Mesenchymal stem cell (in vitro differentiated cells and primary cell): ENCODE measurements around the gene ANXA6.

Experiments used
- DNase-seq: peaks from one replicate; pipeline ENCODE4 v3.0.0-alpha.2; 2013
- H2AFZ ChIP-seq: one replicate; pipeline ENCODE4 v1.6.1; 2013; ENCODE audit warnings: low read depth, mild to moderate bottlenecking, control low read depth, inconsistent platforms, low read length, moderate library complexity
- H2AK5ac ChIP-seq: 2 replicates; pipeline ENCODE4 v1.6.1; 2013; ENCODE audit warnings: low read length, moderate library complexity, mild to moderate bottlenecking, inconsistent platforms; ENCODE audit not compliant: severe bottlenecking
- H2BK120ac ChIP-seq: one replicate; pipeline ENCODE4 v1.6.1; 2013; ENCODE audit warnings: low read depth, mild to moderate bottlenecking, inconsistent platforms, low read length, moderate library complexity
- H2BK12ac ChIP-seq, 2 experiments: one replicate each; pipeline ENCODE4 v1.6.1; 2013; ENCODE audit warnings: inconsistent platforms in 2 of 2, low read length in 2 of 2, mild to moderate bottlenecking in 2 of 2, moderate library complexity in 2 of 2, control low read depth in 1 of 2
- H2BK15ac ChIP-seq: one replicate; pipeline ENCODE4 v1.6.1; 2013; ENCODE audit warnings: mild to moderate bottlenecking, low read depth, inconsistent platforms; ENCODE audit not compliant: poor library complexity, severe bottlenecking
- H2BK5ac ChIP-seq: 2 replicates; pipeline ENCODE4 v1.6.1; 2013; ENCODE audit warnings: low read depth, mild to moderate bottlenecking, low read length, control low read depth, inconsistent platforms; ENCODE audit not compliant: poor library complexity, severe bottlenecking
- H3K14ac ChIP-seq, 2 experiments: one replicate each; pipeline ENCODE4 v1.6.1; 2013; ENCODE audit warnings: inconsistent platforms in 2 of 2, low read length in 2 of 2, control low read depth in 1 of 2, mild to moderate bottlenecking in 1 of 2, moderate library complexity in 1 of 2
- H3K18ac ChIP-seq, 2 experiments: one replicate each; pipeline ENCODE4 v1.6.1; 2013; ENCODE audit warnings: inconsistent platforms in 2 of 2, low read length in 2 of 2, control low read depth in 1 of 2, low read depth in 1 of 2, mild to moderate bottlenecking in 1 of 2
- H3K23ac ChIP-seq, 2 experiments: one replicate each; pipeline ENCODE4 v1.6.1; 2013; ENCODE audit warnings: inconsistent platforms in 2 of 2, low read length in 2 of 2, mild to moderate bottlenecking in 2 of 2, moderate library complexity in 2 of 2, control low read depth in 1 of 2
- H3K27ac ChIP-seq: 2 replicates; pipeline ENCODE4 v1.5.1; 2013; ENCODE audit warnings: mild to moderate bottlenecking, moderate library complexity, low read length, control low read depth, inconsistent platforms; ENCODE audit not compliant: poor library complexity, severe bottlenecking
- H3K27me3 ChIP-seq, 2 experiments: 2 replicates each; pipeline versions ENCODE4 v1.6.1 to v1.7.0; 2013; ENCODE audit warnings: low read length in 2 of 2, mild to moderate bottlenecking in 2 of 2, moderate library complexity in 2 of 2, control low read depth in 1 of 2, inconsistent platforms in 1 of 2; ENCODE audit not compliant: control insufficient read depth in 1 of 2, insufficient read depth in 1 of 2
- H3K36me3 ChIP-seq, 2 experiments: 2 replicates each; pipeline versions ENCODE4 v1.6.1 to v1.7.0; 2013; ENCODE audit warnings: low read length in 2 of 2, control low read depth in 1 of 2, inconsistent platforms in 1 of 2, low read depth in 1 of 2, mild to moderate bottlenecking in 1 of 2; ENCODE audit not compliant: insufficient read depth in 2 of 2, control insufficient read depth in 1 of 2
- H3K4ac ChIP-seq, 2 experiments: one replicate each; pipeline ENCODE4 v1.6.1; 2013; ENCODE audit warnings: inconsistent platforms in 2 of 2, low read length in 2 of 2, mild to moderate bottlenecking in 2 of 2, moderate library complexity in 2 of 2, control low read depth in 1 of 2, low read depth in 1 of 2
- H3K4me1 ChIP-seq: 2 replicates; pipeline ENCODE4 v1.6.1; 2013; ENCODE audit warnings: low read depth, low read length, control low read depth; ENCODE audit not compliant: control insufficient read depth, insufficient read depth
- H3K4me2 ChIP-seq: 2 replicates; pipeline ENCODE4 v1.6.1; 2013; ENCODE audit warnings: low read length, mild to moderate bottlenecking, inconsistent platforms; ENCODE audit not compliant: poor library complexity, severe bottlenecking
- H3K4me3 ChIP-seq, 2 experiments: 2 replicates each; pipeline versions ENCODE4 v1.5.1 to v1.7.0; 2013; ENCODE audit warnings: low read length in 2 of 2, mild to moderate bottlenecking in 2 of 2, control low read depth in 1 of 2, low read depth in 1 of 2; ENCODE audit not compliant: insufficient read depth in 1 of 2
- H3K79me1 ChIP-seq: replicated peaks from 2 replicates; pipeline ENCODE4 v1.6.1; 2013; ENCODE audit warnings: mild to moderate bottlenecking, control low read depth, low read length, inconsistent platforms; ENCODE audit not compliant: poor library complexity, severe bottlenecking
- H3K9ac ChIP-seq: 2 replicates; pipeline ENCODE4 v1.7.0; 2013; ENCODE audit warnings: mild to moderate bottlenecking, low read length, moderate library complexity
- H3K9me3 ChIP-seq: 2 replicates; pipeline ENCODE4 v1.7.0; 2013; ENCODE audit warnings: mild to moderate bottlenecking, low read length; ENCODE audit not compliant: control insufficient read depth
- H4K8ac ChIP-seq: one replicate; pipeline ENCODE4 v1.6.1; 2013; ENCODE audit warnings: inconsistent platforms, mild to moderate bottlenecking, low read length, moderate library complexity
- H4K91ac ChIP-seq: one replicate; pipeline ENCODE4 v1.6.1; 2013; ENCODE audit warnings: mild to moderate bottlenecking, low read length, inconsistent platforms
- WGBS: methylation state at CpG from one replicate; pipeline ENCODE4 v1.1.7; 2013; ENCODE audit warnings: mixed read lengths; 5-methylcytosine and 5-hydroxymethylcytosine counted together

The ANXA6 gene

GRCh38 chr5:151123897-151124751 is 33.5 kb downstream of the ANXA6 start:
- no peak overlapping the region for H4K8ac ChIP-seq
- H3K9ac ChIP-seq, result no peak overlapping the region
- no peak overlapping the region for H2BK5ac ChIP-seq
- no peak overlapping the region for H3K14ac ChIP-seq
- no peak overlapping the region for H2BK12ac ChIP-seq
- no peak overlapping the region for H2BK120ac ChIP-seq
- H2BK15ac ChIP-seq, result no peak overlapping the region
- no peaks in the 10 kb centered on the region for H3K27me3 ChIP-seq
- peaks cover 35% of the 10 kb centered on the region for H3K79me1 ChIP-seq
- H2AK5ac ChIP-seq, result no peak overlapping the region
- H3K4me2 ChIP-seq, result peak overlapping the region; percentile 4
- no peaks in the 10 kb centered on the region for H3K9me3 ChIP-seq
- peak; percentile 46 for DNase-seq
- no peak overlapping the region for H2AFZ ChIP-seq
- H3K18ac ChIP-seq, result no peak overlapping the region
- H3K4me1 ChIP-seq, result peaks cover 23% of the 10 kb centered on the region
- no peak overlapping the region for H3K27ac ChIP-seq
- H3K4me3 ChIP-seq, result no peak overlapping the region
- H3K23ac ChIP-seq, result no peak overlapping the region
- peaks cover 80 to 97% of the 10 kb centered on the region in 2 experiments for H3K36me3 ChIP-seq
- no peak overlapping the region for H3K4ac ChIP-seq
- H4K91ac ChIP-seq, result no peak overlapping the region
- WGBS, result 92% methylated on average over 17 of the region's 17 CpGs

- Histone ChIP-seq H3K14ac (no peak overlapping the region), H4K8ac (no peak overlapping the region), H3K36me3 (peaks cover 82 to 97% of the 10 kb centered on the region in 2 experiments), H3K4me3 (no peak overlapping the region), H3K4me1 (peaks cover 24% of the 10 kb centered on the region), H2BK5ac (no peak overlapping the region), H3K27me3 (no peaks in the 10 kb centered on the region), H2BK15ac (no peak overlapping the region), H4K91ac (no peak overlapping the region), H2BK120ac (no peak overlapping the region), H2BK12ac (no peak overlapping the region), H3K27ac (no peak overlapping the region), H3K4me2 (no peak overlapping the region), H3K23ac (peak overlapping the region in 1 of 2 experiments; percentile 15), H3K9me3 (no peaks in the 10 kb centered on the region), H3K79me1 (peaks cover 37% of the 10 kb centered on the region), H2AFZ (no peak overlapping the region), H3K18ac (no peak overlapping the region), H2AK5ac (no peak overlapping the region), H3K4ac (no peak overlapping the region), H3K9ac (no peak overlapping the region)
- no peak for DNase-seq
- 98% methylated on average over 14 of the region's 14 CpGs for WGBS
Measured at GRCh38 chr5:151122828-151123227, 34.8 kb downstream of the ANXA6 start.

GRCh38 chr5:151121665-151122064 is 35.9 kb downstream of the ANXA6 start:
- Histone ChIP-seq H4K8ac (no peak overlapping the region), H3K4me1 (peaks cover 24% of the 10 kb centered on the region), H3K23ac (no peak overlapping the region), H4K91ac (no peak overlapping the region), H3K4me3 (no peak overlapping the region), H3K79me1 (peaks cover 33% of the 10 kb centered on the region), H2BK15ac (no peak overlapping the region), H2BK5ac (no peak overlapping the region), H3K27ac (no peak overlapping the region), H3K18ac (no peak overlapping the region), H3K4ac (no peak overlapping the region), H3K9me3 (no peaks in the 10 kb centered on the region), H3K36me3 (peaks cover 84 to 98% of the 10 kb centered on the region in 2 experiments), H2BK12ac (no peak overlapping the region), H3K14ac (no peak overlapping the region), H3K9ac (no peak overlapping the region), H3K4me2 (no peak overlapping the region), H3K27me3 (no peaks in the 10 kb centered on the region), H2AFZ (no peak overlapping the region), H2AK5ac (no peak overlapping the region), H2BK120ac (no peak overlapping the region)
- DNase-seq, result no peak
- 97% methylated on average over 5 of the region's 5 CpGs for WGBS

GRCh38 chr5:151121095-151121494 is 36.5 kb downstream of the ANXA6 start:
- Histone ChIP-seq H2BK15ac (no peak overlapping the region), H2BK12ac (no peak overlapping the region), H3K27me3 (no peaks in the 10 kb centered on the region), H3K4me3 (no peak overlapping the region), H3K27ac (no peak overlapping the region), H3K4me1 (peaks cover 20% of the 10 kb centered on the region), H3K9me3 (no peaks in the 10 kb centered on the region), H3K79me1 (peaks cover 30% of the 10 kb centered on the region), H3K4ac (no peak overlapping the region), H4K8ac (no peak overlapping the region), H3K36me3 (peaks cover 85 to 100% of the 10 kb centered on the region in 2 experiments), H2BK120ac (no peak overlapping the region), H3K4me2 (no peak overlapping the region), H2BK5ac (no peak overlapping the region), H3K18ac (no peak overlapping the region), H3K14ac (no peak overlapping the region), H2AFZ (no peak overlapping the region), H2AK5ac (no peak overlapping the region), H4K91ac (no peak overlapping the region), H3K9ac (no peak overlapping the region), H3K23ac (no peak overlapping the region)
- no peak for DNase-seq
- 98% methylated on average over 2 of the region's 2 CpGs for whole genome bisulfite sequencing
